Osteocyte (in vitro differentiated cells): ENCODE results near the gene ADAM15. TPM values are rescaled to one million over a fixed set of nuclear protein-coding genes. Genes with fewer than 3 reads are reported as not detected.
A peak's percentile ranks its signal among the peaks of the same experiment; 100 is the strongest.

Source experiments
- DNase-seq: peaks from one replicate; pipeline ENCODE4 v3.0.0; 2021; ENCODE audit warnings: mixed read lengths; ENCODE audit not compliant: unreplicated experiment; ENCODE audit errors: extremely low spot score
- H3K27ac Mint-ChIP-seq: one replicate; pipeline ENCODE4 v1.8.0; 2021; ENCODE audit warnings: mild to moderate bottlenecking, mixed read lengths; ENCODE audit not compliant: unreplicated experiment
- H3K27me3 Mint-ChIP-seq: one replicate; pipeline ENCODE4 v1.8.0; 2021; ENCODE audit warnings: mixed read lengths; ENCODE audit not compliant: unreplicated experiment
- H3K36me3 Mint-ChIP-seq: one replicate; pipeline ENCODE4 v1.8.0; 2021; ENCODE audit warnings: mixed read lengths; ENCODE audit not compliant: unreplicated experiment
- H3K4me1 Mint-ChIP-seq: one replicate; pipeline ENCODE4 v1.8.0; 2021; ENCODE audit warnings: mixed read lengths; ENCODE audit not compliant: unreplicated experiment
- H3K4me3 Mint-ChIP-seq: one replicate; pipeline ENCODE4 v1.8.0; 2021; ENCODE audit warnings: mild to moderate bottlenecking, moderate library complexity, mixed read lengths; ENCODE audit not compliant: unreplicated experiment
- H3K9me3 Mint-ChIP-seq: one replicate; pipeline ENCODE4 v1.8.0; 2021; ENCODE audit warnings: mixed read lengths; ENCODE audit not compliant: unreplicated experiment
- total RNA-seq: library from RNA; stranded (reverse); gene quantifications from 2 replicates; pipeline ENCODE4 v1.2.1, GENCODE V29; 2021
- TF ChIP-seq, protein P1 (sequence below): fragments of 200-600 bp; sonication (generic); IDR thresholded peaks from 2 replicates; pipeline ENCODE4 v1.5.0; 2021; ENCODE audit warnings: antibody characterized with exemption, mild to moderate bottlenecking, moderate library complexity

ADAM15 gene
- total RNA-seq, 1 donor from 2014 or later = 89.4 TPM

DNA sequence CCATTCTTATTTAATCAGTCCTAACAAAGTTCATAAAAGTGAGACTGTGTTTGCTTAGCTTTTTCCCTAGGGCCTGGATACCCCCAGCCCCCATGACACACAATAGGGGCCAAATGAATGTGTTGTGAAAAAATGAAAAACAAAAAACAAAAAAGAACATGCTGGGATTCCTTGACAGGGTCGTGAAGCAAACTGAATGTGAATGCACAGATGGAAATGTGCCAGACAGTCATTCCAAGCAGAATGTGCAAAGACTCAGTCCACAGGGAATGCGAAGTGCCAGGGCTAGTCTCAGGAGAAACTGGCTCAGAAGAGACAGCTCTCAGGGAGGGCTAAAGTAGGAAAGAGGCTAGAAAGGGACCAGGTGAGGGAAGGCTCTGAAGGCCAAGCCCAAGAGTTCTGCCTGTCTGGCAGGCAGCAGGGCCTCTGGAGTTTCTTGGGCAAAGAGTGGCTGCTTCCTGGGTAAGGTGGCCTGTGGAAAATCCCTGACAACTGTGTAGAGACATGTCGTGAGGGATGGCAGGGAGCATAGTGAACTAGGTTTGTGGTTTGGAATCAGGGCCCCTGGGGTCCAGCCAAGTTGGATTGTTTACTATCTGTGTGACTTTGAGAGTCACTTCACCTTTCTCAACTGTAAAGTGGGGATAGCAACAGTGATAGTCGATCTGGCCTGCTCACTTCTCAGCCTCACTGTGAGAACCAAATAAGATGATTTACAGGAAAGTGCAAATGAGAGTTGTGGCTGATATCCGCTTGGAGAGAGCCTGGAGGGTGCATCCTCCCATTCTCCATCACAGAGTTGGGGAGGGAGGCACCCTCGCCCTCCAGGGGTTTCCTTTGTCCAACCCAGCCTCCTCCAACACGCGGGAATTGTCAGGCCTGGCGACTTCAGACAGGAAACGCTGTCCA lies 1.2 kb upstream of the ADAM15 start:
- H3K4me1 Mint-ChIP-seq = peaks cover 30% of the 10 kb centered on the region

DNA sequence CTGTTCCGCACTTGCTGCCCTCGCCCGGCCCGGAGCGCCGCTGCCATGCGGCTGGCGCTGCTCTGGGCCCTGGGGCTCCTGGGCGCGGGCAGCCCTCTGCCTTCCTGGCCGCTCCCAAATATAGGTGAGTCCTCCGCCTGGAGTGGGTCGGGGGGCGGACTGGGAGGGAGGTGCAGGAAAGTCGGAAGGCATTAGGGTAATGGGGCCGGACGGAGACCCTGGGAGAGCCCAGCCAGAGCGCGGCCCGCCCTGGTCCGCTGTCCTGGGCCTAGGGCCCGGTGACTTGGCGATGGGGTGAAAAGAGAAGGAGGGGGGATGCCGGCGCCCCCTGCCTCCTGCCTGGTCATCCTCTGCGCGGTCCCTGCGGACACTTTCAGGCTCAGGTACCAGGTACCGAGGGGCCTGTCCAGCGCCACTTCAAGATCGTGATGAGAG lies 243 bp downstream of the ADAM15 start:
- Mint-ChIP-seq H3K27ac (peak overlapping the region; percentile 80), H3K4me1 (peaks cover 27% of the 10 kb centered on the region), H3K9me3 (no peaks in the 10 kb centered on the region), H3K27me3 (no peaks in the 10 kb centered on the region), H3K4me3 (peak overlapping the region; percentile 76), H3K36me3 (peaks cover 3% of the 10 kb centered on the region)
- TF ChIP-seq, protein P1, sequence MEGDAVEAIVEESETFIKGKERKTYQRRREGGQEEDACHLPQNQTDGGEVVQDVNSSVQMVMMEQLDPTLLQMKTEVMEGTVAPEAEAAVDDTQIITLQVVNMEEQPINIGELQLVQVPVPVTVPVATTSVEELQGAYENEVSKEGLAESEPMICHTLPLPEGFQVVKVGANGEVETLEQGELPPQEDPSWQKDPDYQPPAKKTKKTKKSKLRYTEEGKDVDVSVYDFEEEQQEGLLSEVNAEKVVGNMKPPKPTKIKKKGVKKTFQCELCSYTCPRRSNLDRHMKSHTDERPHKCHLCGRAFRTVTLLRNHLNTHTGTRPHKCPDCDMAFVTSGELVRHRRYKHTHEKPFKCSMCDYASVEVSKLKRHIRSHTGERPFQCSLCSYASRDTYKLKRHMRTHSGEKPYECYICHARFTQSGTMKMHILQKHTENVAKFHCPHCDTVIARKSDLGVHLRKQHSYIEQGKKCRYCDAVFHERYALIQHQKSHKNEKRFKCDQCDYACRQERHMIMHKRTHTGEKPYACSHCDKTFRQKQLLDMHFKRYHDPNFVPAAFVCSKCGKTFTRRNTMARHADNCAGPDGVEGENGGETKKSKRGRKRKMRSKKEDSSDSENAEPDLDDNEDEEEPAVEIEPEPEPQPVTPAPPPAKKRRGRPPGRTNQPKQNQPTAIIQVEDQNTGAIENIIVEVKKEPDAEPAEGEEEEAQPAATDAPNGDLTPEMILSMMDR = no peak
- no peak for DNase-seq

More for the DNA sequence above, 1.2 kb upstream of the ADAM15 start:
- H3K9me3 Mint-ChIP-seq = no peaks in the 10 kb centered on the region
- no peaks in the 10 kb centered on the region for H3K36me3 Mint-ChIP-seq
- peak overlapping the region; percentile 81 for H3K4me3 Mint-ChIP-seq
- peak overlapping the region; percentile 78 for H3K27ac Mint-ChIP-seq
- TF ChIP-seq, protein P1 = no peak
- no peaks in the 10 kb centered on the region for H3K27me3 Mint-ChIP-seq
- no peak for DNase-seq

DNA sequence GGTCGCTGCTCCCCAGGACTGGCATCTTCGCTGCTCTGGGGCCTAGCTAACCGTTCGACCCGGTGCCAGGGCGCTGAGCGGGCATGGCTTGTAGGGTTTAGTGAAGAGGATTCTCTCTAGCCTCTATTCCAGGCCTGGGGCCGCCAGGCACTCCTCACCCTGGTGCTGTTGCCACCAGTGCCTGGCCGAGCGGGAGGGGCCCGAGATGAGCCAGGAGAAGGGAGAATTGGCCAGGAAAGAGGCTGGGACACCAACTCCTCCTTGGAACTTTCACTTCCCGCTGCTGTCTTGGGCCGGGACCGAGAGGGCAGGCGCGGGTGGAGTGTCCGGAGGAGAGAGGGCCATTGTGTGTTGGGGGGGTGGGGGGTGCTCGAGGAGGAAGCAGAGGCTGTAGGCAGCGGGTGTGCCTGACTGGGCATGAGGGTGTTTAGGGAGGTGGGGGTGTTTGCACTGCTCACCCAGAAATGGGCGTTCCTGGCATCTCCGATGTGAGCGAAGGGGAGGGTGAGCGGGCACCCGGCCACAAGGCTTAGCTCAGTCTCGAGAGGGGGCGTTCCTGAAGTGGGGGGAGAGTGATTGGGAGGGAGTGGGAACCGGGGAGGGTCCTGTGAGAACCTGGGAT lies 772 bp downstream of the ADAM15 start:
- Mint-ChIP-seq H3K27me3 (no peaks in the 10 kb centered on the region), H3K9me3 (no peaks in the 10 kb centered on the region), H3K27ac (peak overlapping the region; percentile 80), H3K36me3 (peaks cover 5% of the 10 kb centered on the region), H3K4me1 (peaks cover 27% of the 10 kb centered on the region), H3K4me3 (peak overlapping the region; percentile 76)
- TF ChIP-seq, protein P1 = no peak
- DNase-seq = no peak

DNA sequence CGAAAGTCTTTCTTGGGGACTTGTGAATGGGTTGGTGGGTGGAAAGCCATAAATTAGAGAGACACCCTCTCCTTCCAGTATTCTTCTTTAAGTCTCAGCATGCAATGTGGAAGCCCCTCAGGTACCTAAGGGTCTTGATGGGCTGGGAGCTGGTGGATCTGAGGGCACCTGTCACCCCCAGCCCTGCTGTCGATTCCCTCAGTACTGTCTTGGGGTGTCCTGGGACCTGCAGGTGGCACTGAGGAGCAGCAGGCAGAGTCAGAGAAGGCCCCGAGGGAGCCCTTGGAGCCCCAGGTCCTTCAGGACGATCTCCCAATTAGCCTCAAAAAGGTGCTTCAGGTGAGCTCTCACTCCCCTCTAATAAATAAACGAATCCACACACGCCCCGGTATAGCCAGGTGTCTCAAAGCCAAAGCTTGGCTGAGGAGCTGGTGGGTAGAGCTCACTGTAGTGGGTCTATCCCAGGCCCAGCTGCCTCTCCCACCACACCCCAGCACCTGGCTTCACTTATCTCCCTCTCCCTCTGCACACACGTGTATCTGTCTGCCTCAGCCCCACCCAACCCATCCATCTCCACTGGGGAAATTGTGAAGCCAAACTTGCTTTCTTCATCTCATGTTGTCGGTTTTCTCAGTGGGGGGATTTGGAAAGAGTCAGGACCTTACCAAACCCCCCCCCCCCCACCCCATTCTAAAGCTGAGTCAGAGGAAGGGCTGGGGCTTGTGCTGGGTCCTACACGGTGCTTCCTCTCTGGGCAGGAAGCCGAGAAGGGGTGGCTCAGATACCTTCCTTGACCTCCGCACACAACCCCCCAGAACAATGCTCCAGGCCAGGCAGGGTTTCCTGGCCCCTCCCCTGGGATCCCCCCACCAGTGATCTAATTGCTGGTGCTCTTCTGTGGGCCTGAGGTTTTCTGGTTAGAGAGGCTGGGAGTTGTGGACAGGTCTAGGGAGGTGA lies 1.6 kb downstream of the ADAM15 start:
- Mint-ChIP-seq H3K27ac (peak overlapping the region; percentile 80), H3K4me1 (peaks cover 27% of the 10 kb centered on the region)
- TF ChIP-seq, protein P1 = no peak

More for the DNA sequence above, 1.6 kb downstream of the ADAM15 start:
- Mint-ChIP-seq H3K36me3 (peaks cover 7% of the 10 kb centered on the region), H3K4me3 (peak overlapping the region; percentile 76), H3K27me3 (no peaks in the 10 kb centered on the region), H3K9me3 (no peaks in the 10 kb centered on the region)
- no peak for DNase-seq
